ENCODE measurements around the gene CD207. TPM values are rescaled to one million over a fixed set of nuclear protein-coding genes. Genes with fewer than 3 reads are reported as not detected.

The CD207 gene
- total and polyA plus RNA-seq, 2 donors from 2014 or later = 0.66 TPM; not detected in 1

DNA sequence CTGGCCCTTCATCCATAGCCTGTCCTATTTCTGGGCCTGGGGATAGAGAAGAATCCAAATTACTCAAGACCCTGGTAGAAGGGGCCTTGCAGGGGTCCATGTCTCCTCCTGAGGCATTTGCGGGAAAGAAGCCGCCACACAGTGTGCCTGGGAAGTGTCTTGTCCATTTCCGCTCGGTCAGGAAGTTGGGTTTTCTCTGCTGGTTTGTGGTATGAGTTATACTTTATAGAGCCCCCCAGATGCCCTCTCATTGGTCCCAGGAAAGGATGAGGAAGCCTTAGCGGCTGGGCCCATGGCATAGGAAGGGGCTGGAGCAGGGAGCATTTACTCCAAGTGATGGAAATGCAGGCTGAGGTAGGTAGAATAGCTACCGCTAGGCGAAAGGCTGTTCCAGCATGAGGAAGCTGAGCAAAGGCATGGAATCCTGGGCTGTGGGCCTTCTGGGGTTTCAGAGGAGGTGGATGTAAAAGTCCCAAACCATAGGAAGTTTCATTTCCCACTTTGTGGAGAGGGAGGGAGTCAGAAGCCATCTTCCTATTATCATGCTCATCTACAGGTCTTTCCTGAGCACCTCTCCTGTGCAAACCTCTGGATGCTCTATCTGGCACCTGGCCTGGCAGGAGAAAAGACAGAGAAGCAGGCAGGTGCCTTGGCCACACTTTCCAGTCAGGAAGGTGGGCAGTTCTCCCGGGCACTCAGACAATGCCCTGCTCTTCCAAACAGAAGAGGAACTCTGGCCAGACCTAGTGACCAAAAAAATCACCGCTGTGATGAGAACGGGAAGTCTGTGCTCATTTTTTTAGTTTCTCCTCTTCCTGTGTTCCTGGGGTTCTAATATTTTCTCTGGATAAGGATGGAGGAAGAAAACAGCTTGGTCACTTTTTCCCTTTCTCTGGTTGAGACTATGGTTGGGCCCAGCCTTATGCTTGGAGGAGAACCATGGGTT, 2.6 kb upstream of the CD207 start:
- Histone ChIP-seq H3K4me3 (ENCODE audit: low read length in 3 of 3) (no peak overlapping the region), H3K9ac (ENCODE audit: low read length in 3 of 3) (no peak overlapping the region), H3K36me3 (ENCODE audit: control insufficient read depth in 2 of 3, insufficient read depth in 3 of 3, low read length in 3 of 3) (no peaks in the 10 kb centered on the region), H3K27me3 (ENCODE audit: control insufficient read depth, insufficient read depth, low read length) (no peaks in the 10 kb centered on the region), H3K27ac (ENCODE audit: low read depth in 2 of 2, low read length in 2 of 2) (no peak overlapping the region), H3K4me1 (ENCODE audit: control insufficient read depth in 2 of 3, insufficient read depth in 2 of 3, low read depth in 1 of 3, low read length in 3 of 3) (no peaks in the 10 kb centered on the region), H3K9me3 (ENCODE audit: control insufficient read depth in 2 of 3, insufficient read depth in 1 of 3, low read length in 3 of 3) (no peaks in the 10 kb centered on the region)
- no peak for FAIRE-seq
- intact Hi-C loops (cut with DNase I) = no loop called here
- TF ChIP-seq, protein P1, sequence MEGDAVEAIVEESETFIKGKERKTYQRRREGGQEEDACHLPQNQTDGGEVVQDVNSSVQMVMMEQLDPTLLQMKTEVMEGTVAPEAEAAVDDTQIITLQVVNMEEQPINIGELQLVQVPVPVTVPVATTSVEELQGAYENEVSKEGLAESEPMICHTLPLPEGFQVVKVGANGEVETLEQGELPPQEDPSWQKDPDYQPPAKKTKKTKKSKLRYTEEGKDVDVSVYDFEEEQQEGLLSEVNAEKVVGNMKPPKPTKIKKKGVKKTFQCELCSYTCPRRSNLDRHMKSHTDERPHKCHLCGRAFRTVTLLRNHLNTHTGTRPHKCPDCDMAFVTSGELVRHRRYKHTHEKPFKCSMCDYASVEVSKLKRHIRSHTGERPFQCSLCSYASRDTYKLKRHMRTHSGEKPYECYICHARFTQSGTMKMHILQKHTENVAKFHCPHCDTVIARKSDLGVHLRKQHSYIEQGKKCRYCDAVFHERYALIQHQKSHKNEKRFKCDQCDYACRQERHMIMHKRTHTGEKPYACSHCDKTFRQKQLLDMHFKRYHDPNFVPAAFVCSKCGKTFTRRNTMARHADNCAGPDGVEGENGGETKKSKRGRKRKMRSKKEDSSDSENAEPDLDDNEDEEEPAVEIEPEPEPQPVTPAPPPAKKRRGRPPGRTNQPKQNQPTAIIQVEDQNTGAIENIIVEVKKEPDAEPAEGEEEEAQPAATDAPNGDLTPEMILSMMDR (IDR thresholded peaks at IDR 0.05; ENCODE audit: borderline replicate concordance, extremely low read depth, insufficient read depth) = no peak
- DNase-seq = peak in 1 of 5 donors; percentile 28

DNA sequence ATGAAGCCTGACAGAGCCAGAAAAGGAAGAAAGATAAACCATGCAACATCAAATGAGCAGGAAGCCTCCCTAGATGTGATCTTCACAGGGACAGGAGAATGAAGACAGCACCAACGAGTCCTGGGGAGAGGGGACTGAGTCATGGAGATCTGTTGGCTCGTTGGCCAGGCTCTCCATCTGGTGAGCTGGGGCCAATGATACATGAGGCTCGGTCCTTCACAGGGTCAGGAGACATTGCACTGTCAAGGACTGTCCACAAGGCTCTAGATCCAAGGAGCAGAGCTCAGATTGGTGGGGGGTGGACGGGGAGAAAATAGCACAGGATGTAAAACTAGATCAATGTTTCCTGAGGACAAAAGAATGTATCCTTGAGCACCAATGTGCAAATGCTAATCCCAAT, 735 bp downstream of the CD207 start:
- no peak overlapping the region for H3K27ac ChIP-seq (ENCODE audit: low read depth in 2 of 2, low read length in 2 of 2)
- H3K4me1 ChIP-seq (ENCODE audit: control insufficient read depth in 2 of 3, insufficient read depth in 2 of 3, low read depth in 1 of 3, low read length in 3 of 3) = no peaks in the 10 kb centered on the region
- no peak overlapping the region for H3K9ac ChIP-seq (ENCODE audit: low read length in 3 of 3)
- H3K27me3 ChIP-seq (ENCODE audit: control insufficient read depth, insufficient read depth, low read length) = no peaks in the 10 kb centered on the region
- no peak for DNase-seq
- no peaks in the 10 kb centered on the region for H3K9me3 ChIP-seq (ENCODE audit: control insufficient read depth in 2 of 3, insufficient read depth in 1 of 3, low read length in 3 of 3)
- intact Hi-C loops (cut with DNase I) = no loop called here
- H3K4me3 ChIP-seq (ENCODE audit: low read length in 3 of 3) = no peak overlapping the region
- FAIRE-seq = no peak
- no peaks in the 10 kb centered on the region for H3K36me3 ChIP-seq (ENCODE audit: control insufficient read depth in 2 of 3, insufficient read depth in 3 of 3, low read length in 3 of 3)
- TF ChIP-seq, protein P1 (IDR thresholded peaks at IDR 0.05; ENCODE audit: borderline replicate concordance, extremely low read depth, insufficient read depth) = no peak

DNA sequence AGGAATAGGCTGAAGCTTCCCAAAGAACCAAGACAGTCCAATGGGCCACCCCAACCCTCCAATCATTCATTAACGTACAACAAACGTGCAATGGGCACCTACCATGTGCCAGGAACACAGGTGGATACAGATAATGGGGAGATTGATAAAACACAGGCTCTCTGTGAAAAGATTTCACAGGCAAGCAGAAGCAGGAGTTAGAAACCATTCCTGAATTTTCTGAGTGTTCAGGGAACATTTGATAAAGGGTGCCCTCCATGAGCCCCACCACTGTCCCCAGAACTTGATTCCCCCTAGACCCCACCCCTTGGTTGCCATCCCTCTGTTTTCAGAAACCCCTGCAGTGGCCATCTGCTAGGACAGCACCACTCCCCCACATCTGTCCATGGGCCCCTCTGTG, 1.5 kb downstream of the CD207 start:
- no peaks in the 10 kb centered on the region for H3K9me3 ChIP-seq (ENCODE audit: control insufficient read depth in 2 of 3, insufficient read depth in 1 of 3, low read length in 3 of 3)

More for the DNA sequence above, 1.5 kb downstream of the CD207 start:
- FAIRE-seq = no peak
- Histone ChIP-seq H3K4me3 (ENCODE audit: low read length in 3 of 3) (no peak overlapping the region), H3K27me3 (ENCODE audit: control insufficient read depth, insufficient read depth, low read length) (no peaks in the 10 kb centered on the region), H3K4me1 (ENCODE audit: control insufficient read depth in 2 of 3, insufficient read depth in 2 of 3, low read depth in 1 of 3, low read length in 3 of 3) (no peaks in the 10 kb centered on the region), H3K36me3 (ENCODE audit: control insufficient read depth in 2 of 3, insufficient read depth in 3 of 3, low read length in 3 of 3) (no peaks in the 10 kb centered on the region), H3K27ac (ENCODE audit: low read depth in 2 of 2, low read length in 2 of 2) (no peak overlapping the region), H3K9ac (ENCODE audit: low read length in 3 of 3) (no peak overlapping the region)
- TF ChIP-seq, protein P1 (IDR thresholded peaks at IDR 0.05; ENCODE audit: borderline replicate concordance, extremely low read depth, insufficient read depth) = no peak
- intact Hi-C loops (cut with DNase I) = no loop called here
- DNase-seq = no peak

Data from kidney (tissue), 14 donors.